Measurements from ENCODE around the gene FAM111A. TPM values are rescaled to one million over a fixed set of nuclear protein-coding genes. Genes with fewer than 3 reads are reported as not detected.

Gene FAM111A
- total RNA-seq, 2 donors from 2014 or later = 24.9 to 38.1 TPM

GRCh38 chr11:59179121-59179520 lies 36.5 kb downstream of the FAM111A start:
- no peak for DNase-seq
- H3K4me3 ChIP-seq = no peak overlapping the region
- TF ChIP-seq CTCF (IDR thresholded peaks at IDR 0.05) = no peak
- intact Hi-C loops (cut with DNase I) = no loop called here
- no peaks in the 10 kb centered on the region for H3K27me3 ChIP-seq
- H3K9me3 ChIP-seq = no peaks in the 10 kb centered on the region
- H3K36me3 ChIP-seq = peaks cover 2% of the 10 kb centered on the region
- H3K9ac ChIP-seq (ENCODE audit: low read depth in 2 of 2, low read length in 2 of 2) = no peak overlapping the region
- H3K27ac ChIP-seq = no peak overlapping the region
- peaks cover 13% of the 10 kb centered on the region for H3K4me1 ChIP-seq

- Histone ChIP-seq H3K4me3 (no peak overlapping the region), H3K36me3 (peaks cover 2% of the 10 kb centered on the region), H3K9ac (ENCODE audit: low read depth in 2 of 2, low read length in 2 of 2) (no peak overlapping the region), H3K4me1 (peaks cover 20% of the 10 kb centered on the region), H3K27ac (no peak overlapping the region), H3K9me3 (no peaks in the 10 kb centered on the region), H3K27me3 (no peaks in the 10 kb centered on the region)
- DNase-seq = no peak
- TF ChIP-seq CTCF (IDR thresholded peaks at IDR 0.05) = no peak
- intact Hi-C loops (cut with DNase I) = no loop called here
Measured at GRCh38 chr11:59180168-59180776, 37.6 kb downstream of the FAM111A start.

- H3K36me3 ChIP-seq = peaks cover 2% of the 10 kb centered on the region
- H3K4me1 ChIP-seq = peaks cover 15% of the 10 kb centered on the region
- intact Hi-C loops (cut with DNase I) = no loop called here
- H3K9ac ChIP-seq (ENCODE audit: low read depth in 2 of 2, low read length in 2 of 2) = no peak overlapping the region
- H3K27me3 ChIP-seq = no peaks in the 10 kb centered on the region
- no peaks in the 10 kb centered on the region for H3K9me3 ChIP-seq
- no peak for DNase-seq
- H3K4me3 ChIP-seq = no peak overlapping the region
- H3K27ac ChIP-seq = no peak overlapping the region
- no peak for TF ChIP-seq CTCF (IDR thresholded peaks at IDR 0.05)
Measured at GRCh38 chr11:59180907-59181306, 38.3 kb downstream of the FAM111A start.

GRCh38 chr11:59181746-59182456 lies 39.2 kb downstream of the FAM111A start:
- Histone ChIP-seq H3K4me3 (no peak overlapping the region), H3K27ac (no peak overlapping the region), H3K27me3 (no peaks in the 10 kb centered on the region), H3K4me1 (peaks cover 20% of the 10 kb centered on the region), H3K9me3 (no peaks in the 10 kb centered on the region), H3K36me3 (peaks cover 2% of the 10 kb centered on the region), H3K9ac (ENCODE audit: low read depth in 2 of 2, low read length in 2 of 2) (peak overlapping the region in 1 of 2 donors; percentile 84)
- no peak for DNase-seq
- no peak for TF ChIP-seq CTCF (IDR thresholded peaks at IDR 0.05)
- intact Hi-C loops (cut with DNase I) = no loop called here

GRCh38 chr11:59182457-59183151 lies 39.9 kb downstream of the FAM111A start:
- H3K4me3 ChIP-seq = no peak overlapping the region
- TF ChIP-seq CTCF (IDR thresholded peaks at IDR 0.05) = peak; percentile 70
- H3K36me3 ChIP-seq = peaks cover 2% of the 10 kb centered on the region
- peaks cover 25% of the 10 kb centered on the region for H3K4me1 ChIP-seq
- peak overlapping the region in 1 of 2 donors; percentile 84 for H3K9ac ChIP-seq (ENCODE audit: low read depth in 2 of 2, low read length in 2 of 2)
- H3K27me3 ChIP-seq = no peaks in the 10 kb centered on the region
- H3K9me3 ChIP-seq = no peaks in the 10 kb centered on the region
- no peak overlapping the region for H3K27ac ChIP-seq
- DNase-seq = peak; percentile 81
- intact Hi-C loops (cut with DNase I) = no loop called here

Measured in colonic mucosa (tissue), 4 donors.